GM10847 (cell line): ENCODE results near the gene PTPRF.

ENCODE experiments used
- POLR2A ChIP-seq: IDR thresholded peaks from 2 replicates; pipeline ENCODE4 v1.6.1; 2011; ENCODE audit not compliant: insufficient read length; ENCODE audit errors: extremely low read depth

PTPRF gene

GRCh38 chr1:43612406-43612805 lies 81.7 kb downstream of the PTPRF start:
- no peak for TF ChIP-seq POLR2A

- TF ChIP-seq POLR2A, result no peak
Measured at GRCh38 chr1:43613075-43613942, 82.6 kb downstream of the PTPRF start.

GRCh38 chr1:43614211-43614610 lies 83.5 kb downstream of the PTPRF start:
- no peak for TF ChIP-seq POLR2A

GRCh38 chr1:43614891-43615290 lies 84.2 kb downstream of the PTPRF start:
- no peak for TF ChIP-seq POLR2A

DNA sequence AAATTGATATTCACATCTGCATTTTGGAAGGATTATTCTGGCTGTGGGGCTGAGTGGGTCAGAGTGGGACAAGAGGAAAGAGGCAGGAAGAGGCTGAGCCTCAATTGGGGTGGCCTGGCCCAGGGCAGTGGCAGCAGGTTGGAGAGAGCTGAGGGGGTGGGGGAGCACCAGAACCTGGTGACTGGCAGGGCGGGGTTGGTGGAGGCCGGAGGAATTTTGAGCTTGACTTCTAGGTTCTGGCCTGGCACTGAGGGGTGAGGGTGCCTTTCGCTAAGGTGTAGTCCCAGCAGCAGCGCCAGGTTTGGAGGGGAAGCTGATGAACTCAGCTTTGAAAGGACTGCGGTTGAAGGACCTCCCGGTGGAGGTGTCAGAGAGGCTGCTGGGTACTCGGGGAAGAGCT lies 85.7 kb downstream of the PTPRF start:
- TF ChIP-seq POLR2A, result no peak

GRCh38 chr1:43617011-43617410 lies 86.3 kb downstream of the PTPRF start:
- no peak for TF ChIP-seq POLR2A

DNA sequence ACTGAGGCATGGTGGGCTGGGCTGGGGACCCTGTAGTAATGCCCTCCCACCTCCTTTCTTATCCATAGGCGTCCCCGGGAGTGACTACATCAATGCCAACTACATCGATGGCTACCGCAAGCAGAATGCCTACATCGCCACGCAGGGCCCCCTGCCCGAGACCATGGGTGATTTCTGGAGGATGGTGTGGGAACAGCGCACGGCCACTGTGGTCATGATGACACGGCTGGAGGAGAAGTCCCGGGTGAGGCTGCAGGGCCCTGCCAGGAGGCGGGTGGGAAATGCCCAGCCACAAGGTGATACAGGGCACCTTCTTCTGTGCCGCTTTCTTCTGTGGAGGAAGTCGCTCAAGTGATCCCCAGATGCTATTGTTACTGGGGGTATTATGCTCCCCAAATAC lies 87.0 kb downstream of the PTPRF start:
- TF ChIP-seq POLR2A, result no peak

GRCh38 chr1:43618521-43619313 lies 88.0 kb downstream of the PTPRF start:
- no peak for TF ChIP-seq POLR2A

DNA sequence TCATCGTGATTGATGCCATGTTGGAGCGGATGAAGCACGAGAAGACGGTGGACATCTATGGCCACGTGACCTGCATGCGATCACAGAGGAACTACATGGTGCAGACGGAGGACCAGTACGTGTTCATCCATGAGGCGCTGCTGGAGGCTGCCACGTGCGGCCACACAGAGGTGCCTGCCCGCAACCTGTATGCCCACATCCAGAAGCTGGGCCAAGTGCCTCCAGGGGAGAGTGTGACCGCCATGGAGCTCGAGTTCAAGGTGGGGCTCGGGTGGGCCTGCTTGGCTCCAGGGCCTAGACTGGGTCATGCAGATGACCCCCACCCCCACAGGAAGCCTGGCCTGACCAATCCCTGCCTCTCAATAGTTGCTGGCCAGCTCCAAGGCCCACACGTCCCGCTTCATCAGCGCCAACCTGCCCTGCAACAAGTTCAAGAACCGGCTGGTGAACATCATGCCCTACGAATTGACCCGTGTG lies 88.7 kb downstream of the PTPRF start:
- TF ChIP-seq POLR2A, result no peak

DNA sequence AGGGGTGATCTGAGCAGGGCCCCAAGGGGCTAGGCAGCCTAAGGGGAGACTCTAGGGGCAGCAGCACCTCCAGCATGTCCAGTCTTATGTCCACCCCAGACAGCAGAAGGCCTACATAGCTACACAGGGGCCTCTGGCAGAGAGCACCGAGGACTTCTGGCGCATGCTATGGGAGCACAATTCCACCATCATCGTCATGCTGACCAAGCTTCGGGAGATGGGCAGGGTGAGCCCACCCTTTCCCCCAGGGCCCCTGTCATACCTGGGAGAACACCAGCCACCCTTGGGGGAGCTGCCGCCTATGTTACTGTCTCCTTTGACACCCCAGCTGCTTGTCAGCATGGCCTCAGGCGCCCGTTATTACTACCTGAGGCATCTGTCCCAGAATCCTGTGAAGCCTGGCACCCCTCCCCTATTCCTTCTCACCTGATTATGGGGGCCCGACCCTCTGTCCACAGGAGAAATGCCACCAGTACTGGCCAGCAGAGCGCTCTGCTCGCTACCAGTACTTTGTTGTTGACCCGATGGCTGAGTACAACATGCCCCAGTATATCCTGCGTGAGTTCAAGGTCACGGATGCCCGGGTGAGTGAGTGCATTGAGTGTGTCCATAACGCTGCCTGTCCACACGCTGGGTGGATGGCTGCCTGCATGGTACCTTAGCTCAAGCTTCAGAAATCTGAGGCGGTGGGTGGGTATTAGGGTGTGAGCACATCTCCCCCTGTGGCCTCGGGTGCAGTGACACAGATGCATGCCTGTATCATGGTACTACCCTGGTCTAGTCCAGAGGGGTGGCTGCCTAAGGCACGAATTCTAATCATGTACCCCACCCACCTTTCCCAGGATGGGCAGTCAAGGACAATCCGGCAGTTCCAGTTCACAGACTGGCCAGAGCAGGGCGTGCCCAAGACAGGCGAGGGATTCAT lies 89.6 kb downstream of the PTPRF start:
- TF ChIP-seq POLR2A, result no peak

DNA sequence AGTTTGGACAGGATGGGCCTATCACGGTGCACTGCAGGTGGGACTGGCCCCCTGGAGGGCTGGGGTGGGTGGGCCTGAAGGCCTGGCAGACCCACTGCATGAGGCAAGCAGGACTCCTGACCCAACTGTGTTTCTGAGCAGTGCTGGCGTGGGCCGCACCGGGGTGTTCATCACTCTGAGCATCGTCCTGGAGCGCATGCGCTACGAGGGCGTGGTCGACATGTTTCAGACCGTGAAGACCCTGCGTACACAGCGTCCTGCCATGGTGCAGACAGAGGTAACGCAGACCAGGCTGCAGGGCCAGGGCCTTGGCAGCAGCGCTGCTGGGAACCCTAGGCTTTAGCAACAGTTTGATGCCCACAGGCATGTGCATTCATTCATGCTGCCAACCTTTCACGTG lies 90.3 kb downstream of the PTPRF start:
- TF ChIP-seq POLR2A, result no peak

GRCh38 chr1:43621386-43621785 lies 90.7 kb downstream of the PTPRF start:
- no peak for TF ChIP-seq POLR2A

- no peak for TF ChIP-seq POLR2A
Measured at GRCh38 chr1:43621861-43622260, 91.2 kb downstream of the PTPRF start.

DNA sequence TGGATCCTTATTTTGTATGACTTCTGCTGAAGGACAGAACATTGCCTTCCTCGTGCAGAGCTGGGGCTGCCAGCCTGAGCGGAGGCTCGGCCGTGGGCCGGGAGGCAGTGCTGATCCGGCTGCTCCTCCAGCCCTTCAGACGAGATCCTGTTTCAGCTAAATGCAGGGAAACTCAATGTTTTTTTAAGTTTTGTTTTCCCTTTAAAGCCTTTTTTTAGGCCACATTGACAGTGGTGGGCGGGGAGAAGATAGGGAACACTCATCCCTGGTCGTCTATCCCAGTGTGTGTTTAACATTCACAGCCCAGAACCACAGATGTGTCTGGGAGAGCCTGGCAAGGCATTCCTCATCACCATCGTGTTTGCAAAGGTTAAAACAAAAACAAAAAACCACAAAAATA lies 91.8 kb downstream of the PTPRF start:
- no peak for TF ChIP-seq POLR2A
